Right ventricle myocardium superior (tissue), 1 donor: Measurements from ENCODE around the gene C14orf119. TPM values are rescaled to one million over a fixed set of nuclear protein-coding genes. Genes with fewer than 3 reads are reported as not detected.
A peak's percentile ranks its signal among the peaks of the same experiment; 100 is the strongest.

Experiments used
- ATAC-seq: fragments of 200-7000 bp; cut with Tn5 transposase; one replicate; pipeline ENCODE4 v1.9.1; 2020; ENCODE audit warnings: mild to moderate bottlenecking; ENCODE audit not compliant: poor library complexity
- DNase-seq: peaks from one replicate; pipeline ENCODE4 v3.0.0-alpha.2; 2020
- intact Hi-C: fragments of 100-400 bp; cut with DNase I; formaldehyde crosslinking; loops from one replicate; pipeline ENCODE4 v1.11.2; 2022
- total RNA-seq: library from RNA; stranded (reverse); fragmentation: NEBNext Ultra II Directional; extraction: Animal tissue kit (Norgen Biotek cat#: 25700); gene quantifications from one replicate; pipeline ENCODE4 v1.2.1, GENCODE V29; 2021
- donor health status: DM: no; HTN: yes; CAD: no; lungs with severe emphysema.

The C14orf119 gene
- total RNA-seq, 1 donor from 2014 or later, result 20.6 TPM

DNA sequence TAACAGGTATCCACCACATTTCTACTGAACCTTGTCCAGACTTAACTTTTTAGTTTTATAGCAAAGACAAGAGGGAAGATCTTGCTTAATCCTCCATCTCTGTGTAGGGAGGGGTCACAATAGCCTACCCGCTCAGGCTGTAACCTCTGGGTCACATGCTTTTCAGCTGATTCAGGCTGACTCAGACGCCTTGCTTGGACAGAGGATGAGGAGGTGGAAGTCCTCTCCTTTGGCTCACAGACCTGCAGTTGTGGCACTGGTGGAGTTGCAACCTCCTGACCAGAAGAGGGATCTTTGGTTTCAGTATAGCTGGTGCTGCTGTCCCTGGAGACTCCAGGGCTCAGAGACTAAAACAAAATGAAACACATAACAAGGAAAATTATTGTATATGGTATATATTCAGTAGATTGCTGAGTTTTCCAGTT, 16.6 kb upstream of the C14orf119 start:
- ATAC-seq (peak; percentile 82), DNase-seq (peak; percentile 63)
- intact Hi-C loops, result no loop called here

DNA sequence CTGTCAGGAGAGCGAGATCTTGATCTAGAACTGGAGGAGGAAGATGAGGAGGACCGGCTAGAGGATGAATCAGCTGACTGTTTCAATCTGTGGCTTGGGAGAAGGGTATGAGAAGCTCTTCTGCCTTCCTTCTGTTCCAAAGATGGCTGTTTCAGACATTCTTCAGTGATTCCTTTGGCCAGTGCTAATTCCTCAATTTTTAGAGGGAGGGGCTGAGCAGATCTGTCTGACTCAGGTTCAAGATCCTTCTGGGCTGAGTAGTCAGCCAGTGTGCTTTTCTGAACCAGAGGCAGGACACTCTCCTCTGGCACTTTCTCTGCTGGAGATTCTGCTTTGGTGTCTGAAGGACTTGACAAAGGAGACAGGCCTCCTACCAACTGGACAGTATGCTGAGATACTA, 15.6 kb upstream of the C14orf119 start:
- ATAC-seq (no peak), DNase-seq (no peak)
- intact Hi-C loops, result no loop called here

DNA sequence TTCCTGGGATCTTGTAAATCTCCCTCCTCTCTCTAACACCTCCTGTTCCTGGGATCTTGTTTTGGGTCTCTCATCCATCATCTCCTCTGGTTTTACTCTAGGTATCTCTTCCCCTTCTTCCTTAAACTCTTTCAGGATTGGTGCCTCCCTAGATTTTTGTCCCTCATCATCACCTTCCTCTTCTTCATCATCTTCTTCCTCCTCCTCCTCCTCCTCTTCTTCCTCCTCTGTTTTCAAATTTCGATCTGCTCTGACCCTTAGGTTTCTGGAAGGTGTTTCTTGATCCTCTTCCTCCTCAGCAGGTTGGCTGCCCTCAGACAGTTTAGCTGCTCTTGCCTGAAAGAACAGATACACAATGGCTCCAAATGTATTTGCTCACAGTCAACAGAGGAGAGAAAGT, 14.8 kb upstream of the C14orf119 start:
- DNase-seq, result no peak
- intact Hi-C loops, result no loop called here
- no peak for ATAC-seq

DNA sequence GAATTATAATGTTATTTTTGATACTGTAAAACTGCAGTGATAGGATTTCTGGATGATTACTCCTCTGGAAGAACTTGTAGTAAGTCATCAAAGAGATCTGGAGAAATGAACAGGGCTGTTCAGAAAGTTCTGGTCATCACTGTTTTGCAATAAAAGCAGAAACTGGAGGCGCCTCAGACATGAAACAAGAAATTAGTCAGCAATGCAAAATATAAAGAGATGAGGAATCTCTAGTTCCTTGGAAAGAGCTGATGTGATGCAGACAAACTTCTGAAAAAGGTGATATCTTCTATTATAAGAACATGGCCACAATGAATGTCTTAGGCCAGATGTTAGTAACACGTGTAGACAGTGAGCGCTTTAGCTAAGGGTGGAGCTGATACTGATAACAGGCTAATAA, 9.8 kb upstream of the C14orf119 start:
- intact Hi-C loops, result no loop called here
- DNase-seq (no peak), ATAC-seq (no peak)

DNA sequence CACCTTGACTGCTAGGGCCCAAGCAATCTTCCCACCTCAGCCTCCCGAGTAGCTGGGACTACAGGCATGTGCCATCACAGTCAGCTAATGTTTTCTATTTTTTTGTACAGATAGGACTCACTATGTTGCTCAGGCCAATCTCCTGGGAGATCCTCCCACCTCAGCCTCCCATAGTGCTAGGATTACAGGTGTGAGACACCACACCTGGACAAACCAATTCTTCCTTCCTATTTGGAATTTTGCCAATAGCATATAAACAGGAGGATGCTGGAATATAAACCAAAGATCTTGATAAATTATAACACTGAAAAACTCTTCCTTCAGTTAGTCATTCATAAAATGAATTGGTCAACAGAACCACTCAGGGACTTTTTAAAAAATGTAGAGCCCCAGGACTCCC, 8.7 kb upstream of the C14orf119 start:
- no peak for DNase-seq
- intact Hi-C loops, result no loop called here
- no peak for ATAC-seq

DNA sequence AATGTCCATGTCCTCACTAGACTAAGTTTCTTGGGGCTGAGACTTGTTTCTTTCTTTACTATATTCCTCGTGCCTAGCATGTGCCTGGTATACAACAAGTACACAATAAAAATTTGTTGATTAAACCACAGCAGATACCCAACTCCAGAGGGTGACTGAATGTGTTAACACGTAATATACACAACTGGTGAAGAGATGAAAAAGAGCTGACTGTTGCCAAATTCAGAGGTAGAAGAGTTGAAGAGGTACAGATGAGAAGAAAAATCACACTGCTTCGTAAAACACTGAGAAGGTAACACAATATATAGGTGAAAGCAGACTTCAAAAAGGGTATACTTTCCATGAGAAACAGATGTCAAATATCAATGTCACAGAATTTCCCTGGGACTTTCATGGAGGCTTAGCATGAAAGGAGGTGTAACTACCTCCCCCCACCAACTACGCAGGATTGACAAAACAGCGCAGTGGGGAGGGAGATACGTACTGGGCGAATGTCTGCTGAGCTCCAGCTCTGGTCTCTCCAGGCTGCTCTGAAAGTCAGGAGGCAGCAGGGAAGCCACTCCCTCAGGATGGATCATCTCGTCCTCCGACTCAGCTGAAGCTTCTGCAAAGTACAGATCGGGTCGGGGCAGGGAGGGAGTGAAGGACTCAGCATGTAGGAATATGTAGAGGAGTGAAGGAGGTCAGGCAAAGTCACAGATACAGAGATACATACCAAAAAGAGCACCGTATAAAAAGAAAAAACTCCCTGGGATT, 5.6 kb upstream of the C14orf119 start:
- intact Hi-C loops, result no loop called here
- DNase-seq (no peak), ATAC-seq (no peak)

DNA sequence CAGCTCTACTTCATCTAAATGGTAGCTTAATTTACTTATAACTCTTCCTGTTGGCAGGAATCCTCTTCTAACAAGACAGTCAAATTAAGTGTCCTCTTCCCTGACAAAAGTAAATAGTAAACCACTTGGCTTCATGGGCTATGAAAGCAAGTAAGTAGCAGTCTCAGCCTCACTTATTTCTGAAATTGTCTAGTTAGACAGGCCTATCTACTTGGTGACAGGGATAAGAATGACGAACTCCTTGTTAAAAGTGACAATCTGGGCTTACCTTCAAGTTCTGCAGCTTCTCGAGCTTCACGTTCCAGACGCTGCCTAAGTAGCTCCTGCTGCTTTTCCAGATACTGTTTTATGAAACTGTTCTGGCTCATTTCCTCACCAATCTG, 5.1 kb upstream of the C14orf119 start:
- ATAC-seq (no peak), DNase-seq (no peak)
- intact Hi-C loops, result no loop called here

DNA sequence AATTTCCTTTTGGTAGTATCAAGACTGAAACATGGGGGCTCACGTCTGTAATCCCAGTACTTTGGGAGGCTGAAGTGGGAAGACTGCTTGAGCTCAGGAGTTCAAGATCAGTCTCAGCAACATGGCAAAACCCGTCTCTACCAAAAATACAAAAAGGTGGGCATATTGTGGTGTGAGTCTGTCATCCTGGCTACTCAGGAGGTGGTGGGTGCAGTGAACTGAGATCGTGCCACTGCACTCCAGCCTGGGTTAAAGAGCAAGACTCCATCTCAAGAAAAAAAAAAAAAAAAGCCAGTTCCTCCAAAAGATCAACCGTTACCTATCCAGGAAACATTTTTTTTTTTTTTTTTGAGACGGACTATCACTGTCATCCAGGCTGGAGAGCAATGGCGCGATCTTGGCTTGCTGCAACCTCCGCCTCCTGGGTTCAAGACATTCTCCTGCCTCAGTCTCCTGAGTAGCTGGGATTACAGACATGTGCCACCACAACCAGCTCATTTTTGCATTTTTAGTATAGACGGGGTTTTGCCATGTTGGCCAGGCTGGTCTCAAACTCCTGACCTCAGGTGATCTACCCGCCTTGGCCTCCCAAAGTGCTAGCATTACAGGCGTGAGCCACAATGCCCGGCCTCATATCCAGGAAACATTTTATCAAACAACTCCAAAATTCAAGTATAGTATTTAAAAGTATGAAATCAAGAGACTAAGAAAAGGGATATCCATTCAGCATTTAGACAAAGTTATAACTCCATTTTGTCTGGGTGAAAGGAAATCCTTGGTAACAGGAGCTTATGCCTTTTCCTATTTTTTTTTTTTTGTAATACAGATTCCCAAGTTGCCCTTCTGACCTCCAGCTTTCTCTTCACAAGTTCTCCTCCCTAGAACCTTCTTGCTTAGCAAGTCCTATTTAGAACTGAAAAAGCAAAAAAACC, 3.7 kb upstream of the C14orf119 start:
- intact Hi-C loops, result no loop called here
- ATAC-seq, result no peak
- no peak for DNase-seq

DNA sequence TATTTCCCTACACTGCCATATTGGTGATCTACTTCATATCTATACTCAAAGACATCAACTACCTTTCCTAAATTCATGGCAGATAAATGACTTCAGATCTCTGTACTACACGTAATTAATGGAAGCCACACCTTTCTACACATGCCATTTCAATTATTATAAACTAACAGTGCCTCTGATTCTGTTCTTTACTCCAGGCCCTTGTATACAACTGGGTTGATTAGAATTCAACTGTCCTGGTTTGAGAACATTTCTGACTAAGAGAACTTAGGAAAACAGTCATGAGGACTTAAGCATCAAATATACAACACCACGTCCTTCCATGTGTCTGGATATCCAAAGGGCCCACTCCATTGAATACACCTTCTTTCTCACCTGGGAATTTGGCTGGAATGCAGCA, 2.2 kb upstream of the C14orf119 start:
- no peak for ATAC-seq
- intact Hi-C loops, result no loop called here
- DNase-seq, result no peak

DNA sequence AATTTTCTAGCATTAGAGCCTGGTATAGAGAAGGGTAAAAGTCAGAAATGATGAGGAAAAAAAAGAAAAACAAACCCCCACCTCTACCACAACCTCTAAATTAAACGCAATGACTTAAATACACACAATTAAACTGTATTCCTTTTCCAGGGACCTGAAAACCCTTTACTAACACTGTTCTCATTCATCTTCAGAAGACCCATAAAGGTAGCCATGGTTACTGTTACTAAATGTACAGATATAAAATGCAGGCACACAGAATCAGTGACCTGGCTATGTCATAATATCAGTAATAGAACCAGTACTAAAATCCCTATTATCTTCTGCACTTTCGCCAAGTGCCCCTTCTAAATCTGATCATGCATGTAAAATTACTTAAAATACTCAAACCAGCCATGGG, 1.8 kb upstream of the C14orf119 start:
- no peak for ATAC-seq
- DNase-seq, result no peak
- intact Hi-C loops, result no loop called here

DNA sequence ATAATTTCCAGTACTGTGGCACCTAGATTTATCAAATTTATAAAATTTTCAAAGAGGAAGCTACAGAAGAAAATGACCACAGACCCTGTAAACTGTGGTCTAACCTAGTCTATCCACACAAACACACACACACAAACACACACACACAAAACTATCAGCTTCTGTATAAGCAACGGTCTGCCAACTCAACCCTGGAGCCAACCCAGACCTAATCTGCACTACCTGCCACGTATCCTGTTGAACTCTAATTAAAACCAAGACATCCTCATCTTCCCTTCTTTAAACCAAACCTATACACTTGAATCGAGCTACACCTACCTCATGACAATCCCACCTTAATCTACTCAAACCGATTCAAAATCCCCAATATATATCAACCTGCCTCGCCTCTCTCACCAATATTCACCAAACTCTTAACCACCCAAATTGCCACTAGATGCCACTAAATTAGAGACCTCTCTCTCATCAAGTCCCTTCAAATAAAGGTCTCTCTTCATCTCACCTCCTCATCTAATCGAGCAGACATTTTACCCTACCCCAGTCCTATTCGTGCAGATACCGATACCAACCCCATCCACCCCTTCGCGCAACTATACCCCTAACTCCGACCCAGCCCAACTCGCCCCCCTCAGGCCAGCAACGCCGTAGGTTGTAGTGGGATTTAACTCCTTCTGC, 1.2 kb upstream of the C14orf119 start:
- DNase-seq (no peak), ATAC-seq (no peak)
- intact Hi-C loops, result no loop called here

DNA sequence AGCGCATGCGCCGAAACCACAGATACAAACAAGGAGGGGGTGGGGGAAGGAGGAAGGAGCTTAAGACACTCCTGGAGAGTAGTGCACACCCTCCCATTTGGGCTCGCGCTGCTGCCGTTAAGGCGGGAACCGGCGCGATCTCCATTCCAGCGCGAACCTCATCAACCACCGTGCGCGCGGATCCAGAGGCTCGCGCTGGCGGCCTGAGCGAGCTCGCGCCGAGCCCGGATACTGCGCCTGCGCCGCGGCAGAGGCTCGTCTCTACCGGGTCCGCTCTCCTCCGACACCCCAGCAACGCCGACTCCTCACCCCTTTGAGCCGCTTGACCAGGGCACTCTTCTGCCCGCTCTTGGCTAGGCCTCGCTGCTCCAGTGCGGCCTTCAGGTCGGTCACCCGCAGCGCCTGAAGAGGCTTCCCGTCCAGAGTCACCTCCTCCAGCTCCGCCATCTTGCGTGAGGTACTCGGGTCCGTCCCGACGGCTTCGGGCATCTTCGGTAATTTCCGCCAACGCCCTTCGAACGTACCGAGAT, 574 bp upstream of the C14orf119 start, which contains the start of gene ACIN1:
TSS of gene ACIN1 (minus strand) at position 471 of the 530 bp plus-strand sequence. CDS start at position 447, 24 bp downstream.
- intact Hi-C loops, result no loop called here
- peak; percentile 73 for ATAC-seq
- peak; percentile 100 for DNase-seq

DNA sequence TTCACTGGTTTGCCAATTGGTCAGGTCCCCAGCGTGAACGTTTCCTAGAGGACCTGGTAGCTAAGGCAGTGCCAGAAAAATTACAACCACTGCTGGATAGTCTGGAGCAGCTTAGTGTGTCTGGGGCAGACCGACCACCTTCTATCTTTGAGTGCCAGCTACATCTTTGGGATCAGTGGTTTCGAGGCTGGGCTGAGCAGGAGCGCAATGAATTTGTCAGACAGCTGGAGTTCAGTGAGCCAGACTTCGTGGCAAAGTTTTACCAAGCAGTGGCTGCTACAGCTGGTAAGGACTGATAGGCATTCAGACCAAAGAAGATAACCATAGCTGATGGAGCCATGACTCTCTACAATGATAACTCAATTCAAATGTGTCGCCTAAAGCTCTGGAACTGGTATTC, 2.5 kb downstream of the C14orf119 start:
- intact Hi-C loops, result no loop called here
- ATAC-seq, result no peak
- DNase-seq, result no peak

DNA sequence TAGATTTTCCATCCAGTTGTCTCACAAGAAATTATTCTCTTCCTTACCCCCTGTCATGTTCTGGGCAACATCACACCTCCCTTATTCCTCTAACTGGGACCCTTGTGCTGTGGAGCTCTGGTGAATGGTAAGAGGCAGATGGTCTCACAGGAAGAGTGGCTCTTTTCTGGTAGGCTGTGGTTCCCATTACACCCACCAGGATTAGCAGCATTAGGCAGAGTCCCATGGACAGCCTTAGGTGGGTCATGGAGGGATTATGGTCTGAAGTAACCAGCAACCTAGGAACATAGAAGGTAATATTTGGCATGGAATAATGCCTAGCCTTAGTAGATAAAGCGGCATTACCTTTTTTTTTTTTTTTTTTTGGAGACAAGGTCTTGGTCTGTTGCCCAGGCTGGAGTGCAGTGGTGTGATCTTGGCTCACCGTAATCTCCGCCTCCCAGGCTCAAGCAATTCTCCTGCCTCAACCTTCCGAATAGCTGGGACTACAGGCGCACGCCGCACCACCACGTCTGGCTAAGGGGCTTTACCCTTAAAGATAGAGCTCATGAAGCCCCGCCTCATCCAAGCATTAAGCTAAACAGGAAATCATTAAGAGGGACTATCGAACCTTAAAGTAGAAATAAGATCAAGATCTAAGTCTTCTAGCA, 4.0 kb downstream of the C14orf119 start:
- ATAC-seq, result no peak
- no peak for DNase-seq
- intact Hi-C loops, result no loop called here

DNA sequence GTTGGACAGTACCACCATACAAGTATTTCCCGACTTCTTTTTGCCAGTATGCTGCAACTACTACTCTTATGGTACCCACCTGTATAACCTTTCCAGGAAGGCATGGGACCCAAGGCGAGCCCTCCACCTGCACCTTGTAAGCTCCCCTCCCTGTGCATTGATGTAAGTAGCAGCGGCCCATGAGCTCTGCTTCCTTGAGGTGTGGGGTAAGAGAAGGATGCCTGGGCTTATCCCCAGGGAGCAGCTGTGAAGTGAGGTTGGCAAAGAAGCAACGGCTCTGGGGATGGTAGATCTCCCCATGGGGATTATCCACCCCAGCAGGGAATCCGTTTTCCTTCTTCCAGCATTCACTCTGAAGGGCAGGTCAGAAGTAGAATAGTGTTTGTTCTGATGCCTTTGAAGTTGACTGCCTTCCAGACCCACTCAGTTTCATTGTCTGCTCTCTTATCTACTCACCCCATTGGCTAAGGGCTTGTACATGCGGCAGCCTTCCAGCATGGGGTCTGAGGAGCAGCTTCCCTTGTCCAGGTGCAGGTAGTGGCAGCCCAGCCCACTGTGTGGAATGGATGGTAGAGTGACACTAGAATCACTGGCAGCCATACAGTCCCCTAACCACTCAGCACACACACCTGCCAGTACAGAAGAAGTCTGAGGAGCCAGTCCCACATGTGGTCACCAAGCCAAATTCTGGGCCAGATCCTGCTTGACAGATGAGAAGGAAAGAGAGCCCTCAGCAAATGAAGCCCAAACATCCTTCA, 6.1 kb downstream of the C14orf119 start:
- DNase-seq (no peak), ATAC-seq (no peak)
- intact Hi-C loops, result no loop called here

DNA sequence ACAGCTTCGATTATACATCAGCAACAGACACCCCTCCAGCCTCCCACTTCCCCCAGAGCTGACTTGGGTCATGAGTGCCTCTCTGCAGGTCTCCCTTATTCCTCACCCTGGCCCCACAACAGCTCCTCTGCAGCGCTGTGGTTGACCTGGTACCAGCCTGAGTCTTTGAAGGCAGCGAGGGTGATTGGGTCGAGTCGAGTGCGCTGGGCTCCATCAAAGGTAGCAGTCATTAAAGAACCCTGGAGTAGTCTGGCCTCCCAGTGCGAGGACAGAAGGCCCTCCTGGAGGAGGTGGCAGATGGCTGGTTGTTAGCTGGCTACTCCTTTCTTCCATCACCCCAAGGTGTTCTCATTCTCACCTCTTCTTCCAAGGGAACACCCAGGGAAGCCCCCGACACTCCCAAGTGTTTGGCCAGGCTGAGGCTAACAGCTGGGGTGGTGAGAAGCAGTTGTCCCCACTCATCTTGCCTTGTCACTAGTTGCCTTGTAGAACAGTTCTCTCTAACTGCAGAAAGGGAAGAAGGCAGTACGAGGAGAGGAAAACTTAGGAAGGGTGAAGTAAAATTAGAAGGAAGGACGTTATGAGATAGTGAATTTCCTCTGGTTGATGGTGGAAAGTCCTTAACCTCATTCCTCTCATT, 6.8 kb downstream of the C14orf119 start:
- intact Hi-C loops, result no loop called here
- DNase-seq, result no peak
- no peak for ATAC-seq

DNA sequence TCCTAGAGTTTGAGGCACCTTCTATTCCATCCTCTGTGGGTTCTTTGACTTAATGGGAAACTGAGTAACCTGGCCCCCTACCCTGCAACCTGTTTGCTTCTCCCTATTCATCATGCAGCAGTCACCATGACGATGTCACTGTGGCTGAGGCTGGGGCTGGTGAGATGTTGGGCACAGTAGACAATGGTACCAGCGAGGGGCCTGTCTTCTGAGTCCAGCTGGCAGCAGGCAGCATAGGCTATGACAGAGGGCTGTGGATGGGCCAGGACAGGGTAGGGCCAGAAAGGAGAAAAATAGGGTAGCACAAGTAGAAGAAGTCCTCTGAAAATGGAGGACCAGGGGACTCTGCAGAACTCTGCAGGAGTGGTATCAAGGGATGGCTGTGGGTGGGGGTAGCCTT, 7.5 kb downstream of the C14orf119 start:
- no peak for DNase-seq
- intact Hi-C loops, result no loop called here
- no peak for ATAC-seq

DNA sequence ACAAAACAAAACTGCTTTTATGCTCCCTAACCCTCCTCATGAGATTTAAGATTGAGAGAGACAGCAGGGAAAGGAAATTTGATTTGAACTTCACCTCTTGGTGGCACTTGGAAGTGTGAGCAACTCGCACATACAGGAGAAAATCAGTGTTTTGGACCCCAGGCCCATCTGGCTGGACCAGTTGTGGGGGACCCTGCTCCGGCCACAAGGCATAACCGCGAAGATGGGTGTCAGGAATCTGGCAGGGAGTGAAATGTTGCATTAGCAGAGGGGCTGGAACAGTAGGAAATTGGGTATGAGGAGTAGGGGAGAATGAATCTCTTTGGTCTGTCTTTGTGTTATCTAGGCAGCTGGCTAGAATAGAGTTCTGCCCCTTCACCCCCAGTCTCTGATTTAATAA, 8.3 kb downstream of the C14orf119 start:
- no peak for ATAC-seq
- no peak for DNase-seq
- intact Hi-C loops, result no loop called here
